Testis (tissue), 3 donors: ENCODE results near the gene SLC15A1. TPM values are rescaled to one million over a fixed set of nuclear protein-coding genes. Genes with fewer than 3 reads are reported as not detected.

Source experiments
- DNase-seq: peaks from one replicate; pipeline ENCODE4 v3.0.0-alpha.2; 2019
- H3K27ac ChIP-seq, 2 donors: fragments of 200-600 bp; sonication (generic); one replicate each; pipeline ENCODE4 v1.5.1; 2019
- H3K27me3 ChIP-seq: fragments of 200-600 bp; sonication (generic); one replicate; pipeline ENCODE4 v1.5.1; 2019
- H3K36me3 ChIP-seq: fragments of 200-600 bp; sonication (generic); one replicate; pipeline ENCODE4 v1.5.1; 2017; ENCODE audit warnings: low read depth; ENCODE audit errors: missing control alignments
- H3K4me1 ChIP-seq: fragments of 200-600 bp; sonication (generic); one replicate; pipeline ENCODE4 v1.5.1; 2019
- H3K4me3 ChIP-seq, 2 donors: fragments of 200-600 bp; sonication (generic); one replicate each; pipeline ENCODE4 v1.5.1; 2017 to 2019
- H3K9me3 ChIP-seq: fragments of 200-600 bp; sonication (generic); one replicate; pipeline ENCODE4 v1.5.1; 2017
- CTCF ChIP-seq, 3 experiments: fragments of 450-650 bp in 2 of 3; fragments of 200-600 bp in 1 of 3; sonication (generic) in 1 of 3; IDR thresholded peaks; one replicate each; pipeline ENCODE4 v1.5.1; 2016 to 2019; ENCODE audit warnings: antibody characterized with exemption in 3 of 3, mild to moderate bottlenecking in 2 of 3, moderate library complexity in 1 of 3
- POLR2A ChIP-seq: fragments of 450-650 bp; IDR thresholded peaks from one replicate; pipeline ENCODE4 v1.6.1; 2017; ENCODE audit warnings: antibody characterized with exemption, mild to moderate bottlenecking, moderate library complexity
- WGBS, 2 donors: methylation state at CpG; one replicate each; pipeline ENCODE4 v1.1.5; 2018; 5-methylcytosine and 5-hydroxymethylcytosine counted together
- intact Hi-C: fragments of 100-400 bp; cut with DNase I; formaldehyde crosslinking; loops from one replicate; pipeline ENCODE4 v1.15.1; 2023; ENCODE audit warnings: low total_unique reads
- polyA plus RNA-seq: library from polyadenylated mRNA; stranded (reverse); fragments of 350-450 nt; fragmentation: Illumina TruSeq; extraction: RNeasy Lipid Tissue Mini Kit (QIAGEN cat#74804); gene quantifications from one replicate; pipeline ENCODE4 v1.2.3, GENCODE V29; 2014; ENCODE audit warnings: low read depth, low replicate concordance; ENCODE audit not compliant: insufficient read depth
- total RNA-seq, 2 donors: library from RNA; depleted of rRNA; stranded (reverse); fragments of >200 nt; gene quantifications; one replicate each; pipeline ENCODE4 v1.2.3, GENCODE V29; 2016

SLC15A1 gene
- total and polyA plus RNA-seq, 3 donors from 2014 or later: 0.37 to 0.71 (median 0.47) TPM

DNA sequence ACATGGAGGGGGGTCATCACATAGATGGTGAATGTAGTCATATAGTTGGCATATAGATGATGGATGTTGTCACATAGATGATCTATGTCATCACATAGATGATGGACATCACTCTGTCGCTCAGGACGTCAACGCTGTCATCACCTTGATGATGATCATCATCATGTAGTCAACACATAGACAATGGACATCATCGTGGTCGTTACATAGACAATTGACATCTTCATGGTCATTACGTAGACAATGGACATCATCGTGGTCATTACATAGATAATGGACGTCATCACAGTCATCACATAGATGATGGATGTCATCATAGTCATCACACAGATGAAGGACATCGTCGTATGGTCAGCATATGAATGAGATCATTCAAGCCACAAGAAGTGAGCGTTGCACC is 28.6 kb upstream of the SLC15A1 start:
- TF ChIP-seq POLR2A (no peak), CTCF (IDR thresholded peaks at IDR 0.05) (no peak)
- Histone ChIP-seq H3K27ac (no peak overlapping the region), H3K9me3 (no peaks in the 10 kb centered on the region), H3K27me3 (no peaks in the 10 kb centered on the region), H3K36me3 (no peaks in the 10 kb centered on the region), H3K4me3 (no peak overlapping the region), H3K4me1 (no peaks in the 10 kb centered on the region)
- 71 to 93% methylated on average over 11 of the region's 11 CpGs for WGBS, 2 donors
- DNase-seq: no peak
- intact Hi-C loops: no loop called here

DNA sequence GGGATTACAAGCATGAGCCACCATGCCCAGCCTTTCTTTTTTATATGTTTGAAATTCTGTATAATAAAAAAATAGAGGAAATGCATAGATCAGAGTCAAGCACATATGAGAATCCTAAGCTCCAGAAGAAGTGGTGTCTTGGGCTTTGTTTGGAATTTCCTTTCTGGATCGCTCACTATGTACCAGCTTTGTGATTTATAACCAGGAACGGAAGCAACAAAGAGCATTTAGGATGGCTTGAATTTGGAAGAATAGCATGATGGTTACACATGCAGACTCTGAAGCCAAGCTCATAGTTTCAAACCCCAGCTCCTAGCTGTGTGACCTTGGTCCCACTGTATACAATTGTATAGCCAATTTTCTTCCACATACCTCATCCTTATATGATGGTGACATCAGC is 28.0 kb upstream of the SLC15A1 start:
- TF ChIP-seq CTCF (IDR thresholded peaks at IDR 0.05) (no peak), POLR2A (no peak)
- no peaks in the 10 kb centered on the region for H3K4me1 ChIP-seq
- no peak for DNase-seq
- 59 to 73% methylated on average over 2 of the region's 2 CpGs for WGBS, 2 donors
- H3K9me3 ChIP-seq: no peaks in the 10 kb centered on the region
- H3K27ac ChIP-seq: no peak overlapping the region
- intact Hi-C loops: no loop called here
- no peaks in the 10 kb centered on the region for H3K27me3 ChIP-seq
- no peaks in the 10 kb centered on the region for H3K36me3 ChIP-seq
- H3K4me3 ChIP-seq: no peak overlapping the region

GRCh38 chr13:98779695-98780094 is 27.2 kb upstream of the SLC15A1 start:
- H3K4me3 ChIP-seq: no peak overlapping the region
- TF ChIP-seq CTCF (IDR thresholded peaks at IDR 0.05) (no peak), POLR2A (no peak)
- no peak overlapping the region for H3K27ac ChIP-seq
- no peaks in the 10 kb centered on the region for H3K9me3 ChIP-seq
- 64 to 66% methylated on average over 1 of the region's 1 CpG for WGBS, 2 donors
- H3K4me1 ChIP-seq: no peaks in the 10 kb centered on the region
- DNase-seq: no peak
- no peaks in the 10 kb centered on the region for H3K27me3 ChIP-seq
- intact Hi-C loops: no loop called here
- H3K36me3 ChIP-seq: no peaks in the 10 kb centered on the region

DNA sequence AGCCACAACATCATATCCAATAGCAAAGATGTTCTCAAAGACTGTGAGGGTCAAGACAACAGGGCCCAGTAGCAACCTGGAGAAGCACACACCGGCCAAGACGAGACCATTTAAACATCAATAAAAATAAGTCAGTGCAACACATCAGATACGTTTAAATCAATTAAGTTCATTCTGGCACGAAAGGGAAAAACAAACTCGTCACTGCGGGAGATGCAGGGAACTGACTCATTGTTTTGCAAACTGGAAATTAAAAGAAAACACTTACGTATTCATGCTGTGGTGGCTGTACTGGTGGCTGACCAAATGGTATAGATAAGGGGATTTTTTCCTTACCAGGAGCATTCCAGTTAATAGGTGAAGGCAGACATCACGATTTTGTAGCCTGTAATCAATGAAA is 26.3 kb upstream of the SLC15A1 start:
- Histone ChIP-seq H3K9me3 (no peaks in the 10 kb centered on the region), H3K4me1 (no peaks in the 10 kb centered on the region), H3K27me3 (no peaks in the 10 kb centered on the region), H3K36me3 (no peaks in the 10 kb centered on the region), H3K4me3 (no peak overlapping the region), H3K27ac (no peak overlapping the region)
- intact Hi-C loops: no loop called here
- 75 to 81% methylated on average over 8 of the region's 8 CpGs for WGBS, 2 donors
- no peak for TF ChIP-seq POLR2A
- TF ChIP-seq CTCF (IDR thresholded peaks at IDR 0.05): no peak
- no peak for DNase-seq

DNA sequence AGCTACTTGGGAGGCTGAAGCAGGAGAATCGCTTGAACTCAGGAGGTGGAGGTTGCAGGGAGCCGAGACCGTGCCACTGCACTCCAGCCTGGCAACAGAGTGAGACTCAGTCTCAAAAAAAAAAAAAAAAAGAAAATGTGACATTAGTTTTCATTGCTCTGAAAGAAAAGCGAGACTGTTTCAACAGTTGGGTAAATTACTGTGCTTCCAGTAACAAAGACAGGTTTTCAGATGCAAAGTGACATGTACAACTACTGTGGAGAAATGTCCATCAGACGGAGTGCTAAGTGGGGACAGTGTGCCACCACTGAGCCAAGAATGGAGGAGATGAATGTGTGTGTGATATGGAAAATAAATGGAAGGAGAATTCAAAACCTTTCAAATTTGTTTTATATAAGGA is 24.2 kb upstream of the SLC15A1 start:
- intact Hi-C loops: no loop called here
- 71 to 94% methylated on average over 5 of the region's 5 CpGs for WGBS, 2 donors
- Histone ChIP-seq H3K9me3 (no peaks in the 10 kb centered on the region), H3K4me3 (no peak overlapping the region), H3K27ac (no peak overlapping the region), H3K4me1 (no peaks in the 10 kb centered on the region), H3K36me3 (no peaks in the 10 kb centered on the region), H3K27me3 (no peaks in the 10 kb centered on the region)
- no peak for DNase-seq
- no peak for TF ChIP-seq CTCF (IDR thresholded peaks at IDR 0.05)
